ENCODE results near the gene GJA8.
"Not testable (repeated sequence)": the region's sequence is repeated elsewhere in the genome, so short reads cannot be mapped to it uniquely, and the experiment has no call there.

The GJA8 gene

GRCh38 chr1:147902253-147902845 is at the start of gene GJA8:
Gene GJA8, plus strand, starts transcription at chr1:147902795. Its CDS starts 5,161 bp downstream, at chr1:147907956.
- DNase-seq (ENCODE audit: insufficient read length, low spot score), result no peak
- no peak for FAIRE-seq
- TF ChIP-seq POLR2A (IDR thresholded peaks at IDR 0.05; ENCODE audit: low read depth, low read length), result no peak

GRCh38 chr1:147853391-147853790 is 49.2 kb upstream of the GJA8 start:
- TF ChIP-seq POLR2A (IDR thresholded peaks at IDR 0.05; ENCODE audit: low read depth, low read length), result no peak
- FAIRE-seq, result no peak
- no peak for DNase-seq (ENCODE audit: insufficient read length, low spot score)

GRCh38 chr1:147854989-147855388 is 47.6 kb upstream of the GJA8 start:
- not testable (repeated sequence) for FAIRE-seq; DNase-seq (ENCODE audit: insufficient read length, low spot score)

DNA sequence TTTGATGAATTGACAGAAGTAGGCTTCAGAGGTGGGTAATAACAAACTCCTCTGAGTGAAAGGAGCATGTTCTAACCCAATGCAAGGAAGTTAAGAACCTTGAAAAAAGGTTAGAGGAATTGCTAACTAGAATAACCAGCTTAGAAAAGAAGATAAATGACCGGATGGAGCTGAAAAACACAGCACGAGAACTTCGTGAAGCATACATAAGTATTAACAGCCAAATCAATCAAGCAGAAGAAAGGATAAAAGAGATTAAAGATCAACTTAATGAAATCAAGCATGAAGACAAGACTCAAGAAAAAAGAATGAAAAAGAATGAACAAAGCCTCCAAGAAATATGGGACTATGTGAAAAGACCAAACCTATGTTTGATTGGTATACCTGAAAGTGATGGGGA is 46.6 kb upstream of the GJA8 start:
- not testable (repeated sequence) for FAIRE-seq; DNase-seq (ENCODE audit: insufficient read length, low spot score)

DNA sequence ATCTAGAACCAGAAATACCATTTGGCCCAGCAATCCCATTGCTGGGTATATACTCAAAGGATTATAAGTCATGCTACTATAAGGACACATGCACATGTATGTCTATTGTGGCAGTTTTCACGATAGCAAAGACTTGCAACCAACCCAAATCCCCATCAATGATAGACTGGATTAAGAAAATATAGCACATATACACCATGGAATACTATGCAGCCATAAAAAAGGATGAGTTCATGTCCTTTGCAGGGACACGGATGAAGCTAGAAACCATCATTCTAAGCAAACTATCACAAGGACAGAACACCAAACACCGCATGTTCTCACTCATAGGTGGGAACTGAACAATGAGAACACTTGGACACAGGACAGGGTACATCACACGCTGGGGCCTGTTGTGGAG is 35.4 kb upstream of the GJA8 start:
- FAIRE-seq; DNase-seq (ENCODE audit: insufficient read length, low spot score): not testable (repeated sequence)

- FAIRE-seq (no peak), DNase-seq (ENCODE audit: insufficient read length, low spot score) (no peak)
- TF ChIP-seq POLR2A (IDR thresholded peaks at IDR 0.05; ENCODE audit: low read depth, low read length), result no peak
Observed at GRCh38 chr1:147878022-147878421, 24.6 kb upstream of the GJA8 start.

GRCh38 chr1:147879911-147880310 is 22.7 kb upstream of the GJA8 start:
- FAIRE-seq (no peak), DNase-seq (ENCODE audit: insufficient read length, low spot score) (no peak)
- TF ChIP-seq POLR2A (IDR thresholded peaks at IDR 0.05; ENCODE audit: low read depth, low read length), result no peak

GRCh38 chr1:147882535-147882934 is 20.1 kb upstream of the GJA8 start:
- DNase-seq (ENCODE audit: insufficient read length, low spot score), result no peak
- TF ChIP-seq POLR2A (IDR thresholded peaks at IDR 0.05; ENCODE audit: low read depth, low read length), result no peak
- FAIRE-seq, result no peak

DNA sequence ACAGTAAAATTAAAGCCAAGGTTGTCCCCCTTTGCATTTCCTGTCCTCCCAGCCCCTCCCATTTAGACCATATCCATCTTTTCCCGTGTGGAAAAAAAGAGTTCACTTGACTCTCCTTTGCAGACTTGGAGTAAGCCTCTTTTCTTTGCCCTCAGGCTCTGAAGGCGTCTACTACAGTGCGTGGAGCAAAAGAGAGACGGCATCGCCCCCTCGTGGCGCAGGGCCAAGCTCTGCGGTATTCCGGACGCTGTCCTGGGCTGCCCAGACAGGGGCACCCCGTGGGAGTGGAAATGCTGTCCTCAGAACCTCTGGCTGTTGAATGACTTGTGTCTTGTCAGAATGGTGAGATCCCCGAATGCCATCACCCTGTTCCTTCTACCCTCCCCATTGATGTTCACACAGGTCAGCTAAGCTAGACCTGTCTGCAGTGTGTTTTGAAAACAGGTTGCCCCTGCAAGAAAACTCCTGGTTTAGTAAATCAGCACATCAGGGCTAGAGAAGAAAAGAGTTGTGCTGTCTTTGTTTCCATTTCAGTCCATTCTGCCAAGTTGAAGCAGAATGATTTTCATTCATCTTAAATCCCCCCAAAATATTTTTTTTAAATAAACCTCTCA is 12.3 kb upstream of the GJA8 start:
- DNase-seq (ENCODE audit: insufficient read length, low spot score) (no peak), FAIRE-seq (no peak)
- no peak for TF ChIP-seq POLR2A (IDR thresholded peaks at IDR 0.05; ENCODE audit: low read depth, low read length)

DNA sequence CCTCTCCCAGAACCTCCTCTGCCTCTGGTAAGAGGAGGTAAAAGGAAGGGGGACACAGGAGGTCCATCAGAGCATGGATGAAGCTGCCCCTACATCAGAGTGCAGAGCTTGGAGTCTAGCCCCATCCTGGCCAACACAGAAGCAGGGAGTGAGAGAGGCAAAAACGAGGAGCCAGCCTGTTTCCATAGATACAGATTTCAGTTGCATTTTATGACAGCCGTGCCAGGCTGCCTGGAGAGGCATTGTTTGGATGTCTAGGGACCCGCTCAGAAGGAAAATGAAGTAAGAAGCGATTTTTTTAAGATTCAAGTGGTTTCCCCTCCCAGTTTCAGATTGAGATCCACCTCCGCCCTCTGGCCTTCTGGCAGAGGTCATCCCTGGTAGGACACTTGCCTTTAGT is 11.5 kb upstream of the GJA8 start:
- FAIRE-seq, result no peak
- TF ChIP-seq POLR2A (IDR thresholded peaks at IDR 0.05; ENCODE audit: low read depth, low read length), result no peak

DNA sequence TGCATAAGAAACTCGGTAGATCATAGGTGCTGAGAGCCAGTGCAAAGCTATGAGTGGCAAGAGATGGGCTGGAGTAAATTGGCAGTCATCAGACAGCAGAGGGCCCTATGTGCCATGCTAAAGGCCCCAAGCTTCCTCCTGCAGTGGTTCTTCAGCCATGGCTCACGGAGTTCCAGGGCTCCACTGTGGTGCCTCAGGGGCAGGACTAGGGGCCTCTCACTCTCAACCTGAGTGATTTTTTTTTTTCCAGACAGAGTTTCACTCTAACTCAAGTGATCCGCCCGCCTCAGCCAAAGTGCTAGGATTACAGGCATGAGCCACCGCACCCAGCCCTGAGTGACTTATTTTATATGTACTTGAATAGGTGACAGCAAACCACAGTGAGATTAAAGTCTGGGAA is 10.4 kb upstream of the GJA8 start:
- FAIRE-seq (no peak), DNase-seq (ENCODE audit: insufficient read length, low spot score) (no peak)
- TF ChIP-seq POLR2A (IDR thresholded peaks at IDR 0.05; ENCODE audit: low read depth, low read length), result no peak

More for the DNA sequence above, 11.5 kb upstream of the GJA8 start:
- no peak for DNase-seq (ENCODE audit: insufficient read length, low spot score)

GRCh38 chr1:147892731-147893214 is 9.8 kb upstream of the GJA8 start:
- DNase-seq (ENCODE audit: insufficient read length, low spot score) (peak; percentile 33), FAIRE-seq (no peak)
- no peak for TF ChIP-seq POLR2A (IDR thresholded peaks at IDR 0.05; ENCODE audit: low read depth, low read length)

DNA sequence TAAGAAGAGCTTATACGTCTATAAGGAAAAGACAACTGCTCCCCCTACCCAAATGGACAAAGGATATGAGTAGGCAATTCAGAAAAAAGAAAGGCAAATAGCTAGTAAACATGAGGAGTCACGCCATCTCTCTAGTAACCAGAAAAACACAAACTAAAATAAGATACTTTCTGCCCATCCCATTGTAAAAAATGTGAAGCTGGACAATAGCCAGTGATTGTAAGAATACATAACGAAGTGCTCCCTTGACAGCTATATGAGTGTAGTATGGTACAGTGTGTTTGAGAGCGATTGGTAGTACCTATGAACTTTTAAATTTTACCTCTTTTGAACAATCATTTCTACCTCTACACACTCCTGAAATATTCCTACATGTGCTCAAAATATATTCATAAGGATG is 7.5 kb upstream of the GJA8 start:
- no peak for TF ChIP-seq POLR2A (IDR thresholded peaks at IDR 0.05; ENCODE audit: low read depth, low read length)
- FAIRE-seq (no peak), DNase-seq (ENCODE audit: insufficient read length, low spot score) (no peak)

- no peak for TF ChIP-seq POLR2A (IDR thresholded peaks at IDR 0.05; ENCODE audit: low read depth, low read length)
- DNase-seq (ENCODE audit: insufficient read length, low spot score), result no peak
Observed at GRCh38 chr1:147897029-147897752, 5.4 kb upstream of the GJA8 start.

DNA sequence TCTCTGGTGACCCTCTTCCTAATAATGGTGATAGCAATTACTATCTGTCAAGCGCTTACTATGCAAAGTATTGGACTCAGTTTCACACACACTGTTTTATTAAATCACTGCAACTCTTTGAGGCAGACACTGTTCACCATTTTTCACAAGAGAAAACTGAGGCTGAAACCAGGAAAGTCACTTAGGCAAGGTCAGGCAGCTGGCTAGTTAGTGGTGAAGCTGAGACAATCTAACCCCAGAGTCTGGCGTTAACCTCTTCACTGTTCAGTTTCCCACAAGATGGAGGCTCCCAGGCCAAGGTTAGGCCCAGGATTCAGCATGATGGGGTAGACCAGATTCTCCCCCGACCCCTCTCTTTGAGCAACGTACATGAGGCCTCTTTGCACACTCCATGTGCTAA is 4.8 kb upstream of the GJA8 start:
- FAIRE-seq (no peak), DNase-seq (ENCODE audit: insufficient read length, low spot score) (no peak)
- no peak for TF ChIP-seq POLR2A (IDR thresholded peaks at IDR 0.05; ENCODE audit: low read depth, low read length)

More at GRCh38 chr1:147897029-147897752, 5.4 kb upstream of the GJA8 start:
- FAIRE-seq, result no peak

Measured in H54 (cell line).